Forelimb muscle (tissue), 1 donor: ENCODE data around the gene USP4. TPM values are rescaled to one million over a fixed set of nuclear protein-coding genes. Genes with fewer than 3 reads are reported as not detected.

Experiments
- DNase-seq: peaks from one replicate; pipeline ENCODE4 v3.0.0-alpha.2; 2013; ENCODE audit warnings: low read depth
- polyA plus RNA-seq: library from polyadenylated mRNA; unstranded; fragments of 120-200 nt; gene quantifications from one replicate; pipeline ENCODE4 v1.2.1, GENCODE V29; 2013; ENCODE audit not compliant: insufficient read length

The USP4 gene
- polyA plus RNA-seq, 1 donor: 51.2 TPM

DNA sequence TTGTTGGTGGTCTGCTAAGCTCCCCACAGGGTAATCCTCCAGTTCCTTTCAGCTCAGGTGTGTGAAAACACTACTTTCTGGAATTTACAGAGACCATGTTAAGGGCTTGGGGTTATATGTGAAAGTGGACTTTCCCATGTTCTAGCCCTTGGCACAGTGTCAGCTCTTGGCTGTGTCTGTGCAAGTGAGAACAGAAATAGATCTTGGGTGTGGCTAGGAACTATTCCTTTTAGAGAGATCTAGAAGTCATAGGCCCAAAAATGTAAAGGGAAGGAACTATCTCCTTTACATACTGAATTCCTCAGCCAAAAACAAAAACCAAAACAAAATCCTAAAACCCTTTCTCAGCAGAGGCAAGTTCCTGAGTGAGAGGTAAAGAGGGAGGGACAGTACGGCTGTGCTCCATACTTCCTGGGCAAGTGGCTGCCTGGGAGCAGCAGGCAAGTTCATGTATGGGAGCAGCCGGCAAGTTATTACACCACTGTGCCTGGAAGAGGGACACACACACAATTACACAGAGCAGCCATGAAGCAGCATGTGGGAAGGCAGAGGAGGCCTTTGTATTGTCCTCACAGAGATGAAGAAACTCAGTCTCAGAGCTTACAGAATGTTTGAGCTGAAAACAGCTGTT, 43.0 kb downstream of the USP4 start:
- no peak for DNase-seq

DNA sequence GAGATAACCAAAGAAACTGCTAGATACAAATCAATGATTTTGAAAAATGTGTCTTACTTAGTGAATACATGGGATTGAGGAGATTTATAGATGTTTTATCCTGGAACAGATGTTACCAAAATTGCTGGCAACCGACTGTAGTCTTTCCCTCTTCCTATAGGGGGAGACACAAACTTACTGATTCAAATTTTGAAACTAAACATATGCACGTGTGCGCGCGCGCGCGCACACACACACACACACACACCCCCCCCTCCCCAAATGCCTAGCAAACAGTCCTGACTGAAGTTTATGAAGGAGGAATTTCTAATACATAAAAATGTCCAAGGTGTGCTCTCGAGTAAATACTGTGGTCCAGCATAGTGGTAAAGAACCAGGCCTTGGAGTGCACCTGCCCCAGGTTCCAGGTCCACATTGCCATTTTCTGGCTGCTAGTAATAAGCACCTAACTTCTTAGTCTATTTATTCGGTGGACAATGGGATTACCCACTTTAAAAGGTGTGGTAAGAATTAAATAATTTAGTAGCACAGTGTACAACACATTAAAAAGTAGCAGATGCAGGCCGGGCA, 44.3 kb downstream of the USP4 start:
- DNase-seq: no peak

DNA sequence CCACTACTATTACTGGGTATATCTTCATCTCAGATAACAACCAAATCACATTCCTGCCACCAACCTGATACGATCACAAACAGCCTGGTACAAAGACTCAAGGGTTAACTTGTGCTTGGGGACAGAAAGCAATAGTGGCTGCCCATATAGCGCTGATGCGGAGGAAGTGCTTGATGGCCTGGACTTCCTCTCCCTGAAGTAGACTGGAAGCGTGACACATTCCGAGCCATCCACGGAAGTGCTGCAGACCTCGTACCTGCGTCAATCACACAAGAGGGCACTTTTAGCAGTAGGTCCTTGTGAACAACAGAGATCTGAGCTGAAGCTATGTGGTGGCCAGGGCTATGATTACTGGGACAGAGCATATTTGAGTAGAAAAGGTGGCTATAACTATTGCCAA, 45.5 kb downstream of the USP4 start:
- no peak for DNase-seq

DNA sequence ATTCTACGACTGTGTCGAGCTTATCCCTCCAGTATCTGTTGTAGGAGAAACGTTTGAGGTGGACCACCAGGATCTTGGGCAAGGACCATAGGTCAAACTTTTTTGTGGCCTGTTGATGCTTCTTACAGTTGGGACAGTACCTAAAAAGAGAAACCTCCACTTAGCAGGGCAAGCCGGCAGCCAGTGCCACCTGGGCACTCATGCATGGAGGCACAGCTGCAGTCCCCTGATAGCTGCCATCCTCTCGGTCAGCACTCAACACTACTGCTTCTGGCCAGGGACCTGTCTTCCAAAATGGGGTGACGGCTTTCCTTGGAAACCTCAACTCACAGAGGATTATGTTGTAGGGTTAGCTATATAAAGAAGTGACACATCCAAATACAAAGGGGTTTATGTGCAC, 55.9 kb downstream of the USP4 start:
- no peak for DNase-seq

DNA sequence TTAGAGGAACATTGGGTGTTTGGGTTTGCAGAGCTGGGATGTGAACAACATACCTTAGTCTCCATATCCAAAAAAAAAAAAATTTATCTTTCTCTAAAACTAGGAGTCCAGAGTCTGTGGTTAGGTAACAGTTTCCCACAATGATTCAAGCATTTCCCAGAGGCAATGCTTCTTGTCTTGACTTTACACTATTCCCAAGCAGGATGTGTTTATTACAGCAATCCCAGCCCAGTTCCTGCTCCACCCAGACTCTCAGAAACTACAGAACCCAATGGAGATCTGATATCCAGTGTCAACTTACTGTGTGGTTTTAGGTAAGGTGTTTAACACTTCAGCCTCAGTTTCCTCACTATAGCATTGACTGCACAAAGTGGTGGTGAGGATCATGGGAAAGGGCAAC, 60.5 kb downstream of the USP4 start:
- no peak for DNase-seq

DNA sequence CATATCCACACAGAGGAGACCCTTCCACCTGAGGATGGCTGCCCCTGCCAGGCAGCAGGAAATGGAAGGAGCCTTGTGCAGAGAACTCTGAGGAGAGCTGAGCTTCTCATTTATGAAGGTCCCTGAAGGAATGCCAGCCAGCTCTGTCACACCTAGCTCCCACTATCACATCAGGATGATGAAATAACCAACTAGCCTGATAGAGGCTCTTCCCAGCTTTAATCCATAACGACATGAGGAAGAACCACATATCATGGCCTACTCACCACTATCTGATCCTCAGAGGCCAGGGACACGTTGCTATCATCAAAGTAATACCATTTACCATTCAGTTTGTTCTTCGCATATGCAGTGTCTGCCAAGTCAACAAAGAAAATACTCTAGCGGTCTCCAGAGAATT, 61.3 kb downstream of the USP4 start:
- no peak for DNase-seq

DNA sequence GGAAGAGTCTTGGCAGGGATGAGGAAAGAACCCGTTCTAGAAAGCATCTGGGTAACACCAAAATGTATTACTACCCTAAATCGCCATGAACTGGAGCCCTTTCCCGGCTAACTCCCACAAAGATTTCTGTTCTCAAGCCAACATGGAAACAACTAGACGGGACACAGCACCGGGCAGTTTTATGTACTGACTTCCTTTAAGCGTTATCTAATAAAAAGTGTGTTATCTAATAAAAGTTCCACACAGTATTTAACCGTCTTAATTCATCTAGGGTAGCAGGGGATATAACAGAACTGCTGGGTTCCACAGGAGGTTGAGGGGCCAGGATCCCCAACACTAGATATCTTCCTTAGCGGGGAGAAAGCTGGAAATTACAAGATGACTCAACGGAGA, 62.5 kb downstream of the USP4 start:
- no peak for DNase-seq

DNA sequence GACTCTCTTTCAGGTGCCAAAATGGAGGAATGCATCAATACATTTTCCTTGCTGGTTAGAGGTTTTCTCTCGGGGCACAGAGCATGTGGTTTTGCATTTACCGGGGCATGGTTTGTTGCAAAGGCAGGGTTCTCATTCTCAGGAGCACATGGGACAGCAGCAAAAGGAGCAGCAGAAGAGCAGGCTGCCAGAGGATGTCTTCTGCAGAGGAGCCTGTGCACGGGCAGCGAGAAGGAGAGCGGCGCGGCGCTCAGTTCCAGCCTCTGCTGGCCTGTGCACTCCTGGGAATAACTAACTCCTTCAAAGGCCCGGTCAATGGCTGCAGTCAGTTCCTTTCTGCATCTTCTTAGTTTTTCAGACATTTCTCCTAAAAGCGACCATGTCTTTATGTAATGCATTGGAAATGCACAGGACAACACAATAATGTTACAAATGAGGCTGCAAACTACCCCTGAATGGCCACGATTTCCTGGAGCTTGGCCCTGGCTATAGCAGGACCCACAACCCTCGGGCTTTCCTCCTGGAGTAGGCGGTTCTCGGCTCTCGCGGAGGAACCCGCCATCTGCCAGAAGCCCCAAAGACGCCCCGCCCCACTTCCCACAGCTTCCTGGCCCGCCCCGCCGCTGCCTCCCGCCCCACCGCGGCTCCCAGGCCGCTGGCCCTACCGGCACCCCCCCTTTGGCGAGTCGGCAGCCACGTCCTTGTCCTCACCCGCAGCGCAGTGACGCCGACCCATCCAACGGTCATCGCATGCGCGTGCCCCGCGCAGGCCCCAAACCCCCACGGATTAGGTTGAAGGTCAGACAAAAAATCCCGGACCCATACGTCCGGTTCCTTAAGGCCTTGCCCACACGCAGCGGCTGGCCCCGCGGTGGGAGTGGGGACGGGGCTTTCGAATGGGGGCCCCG, 63.1 kb downstream of the USP4 start, which contains the start of gene C3orf62:
Gene C3orf62, minus strand, starts transcription at position 758 of the 908 bp plus-strand sequence. Its CDS starts 360 bp downstream, at position 398.
- no peak for DNase-seq

DNA sequence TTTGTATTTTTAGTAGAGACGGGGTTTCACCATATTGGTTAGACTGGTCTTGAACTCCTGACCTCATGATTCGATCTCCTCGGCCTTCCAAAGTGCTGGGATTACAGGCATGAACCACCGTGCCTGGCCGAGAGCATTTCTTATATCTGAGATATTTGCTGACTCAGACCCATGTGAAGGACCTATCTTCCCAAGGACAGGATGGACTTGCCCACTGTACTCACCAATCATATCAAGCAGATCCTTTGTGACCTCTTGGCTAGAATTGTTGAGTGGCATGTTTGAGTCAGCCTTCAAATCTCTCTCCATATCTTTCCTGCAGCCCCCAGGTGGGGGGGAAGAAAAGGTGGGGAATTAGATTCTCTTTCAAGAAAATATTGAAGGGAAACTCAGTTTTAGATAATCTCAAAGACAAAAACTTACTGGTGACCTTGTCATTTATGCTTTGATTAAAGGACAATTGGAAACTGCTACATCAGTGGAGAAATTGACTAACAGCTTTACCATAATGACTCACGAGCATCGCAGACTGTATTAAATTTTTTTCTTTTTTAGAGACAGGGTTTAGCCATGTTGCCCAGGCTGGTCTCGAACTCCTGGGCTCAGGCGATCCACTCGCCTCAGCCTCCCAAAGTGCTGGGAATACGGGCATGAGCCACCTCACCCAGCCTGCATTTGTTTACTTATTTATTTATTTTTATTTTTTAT, 65.9 kb downstream of the USP4 start:
- DNase-seq: no peak

DNA sequence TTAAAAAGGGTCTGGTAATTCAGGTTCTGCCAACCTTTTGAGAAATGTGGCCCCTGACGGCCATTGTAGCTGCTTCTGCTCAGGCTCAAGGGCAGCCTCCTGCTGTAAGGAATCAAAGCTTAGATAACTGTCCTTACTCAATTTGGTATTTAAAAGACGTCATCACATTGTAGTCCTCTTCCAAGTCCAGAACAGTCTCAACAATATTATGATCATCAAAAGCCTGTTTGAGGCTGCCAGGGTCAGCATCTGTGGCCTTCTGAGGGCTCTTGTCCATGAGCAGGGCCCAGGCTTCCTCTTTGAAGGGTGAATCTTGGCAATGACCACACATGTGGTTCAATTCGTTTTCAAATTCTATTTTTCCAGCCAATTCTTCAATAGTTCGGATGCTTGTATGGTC, 68.8 kb downstream of the USP4 start:
- no peak for DNase-seq

DNA sequence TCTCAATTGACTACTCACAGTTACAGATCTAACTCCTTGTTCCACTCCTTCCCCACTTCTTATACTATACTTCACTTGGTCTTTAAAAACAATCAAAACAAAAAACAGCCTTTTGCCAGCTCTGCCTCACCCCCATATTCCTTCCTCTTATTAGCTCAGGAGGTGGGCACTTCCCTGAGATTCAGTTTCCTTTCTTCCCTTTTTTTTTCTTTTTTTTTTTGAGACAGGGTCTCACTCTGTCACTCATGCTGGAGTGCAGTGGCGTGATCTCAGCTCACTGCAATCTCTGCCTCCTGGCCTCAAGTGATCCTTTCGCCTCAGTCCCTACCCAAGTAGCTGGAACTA, 69.7 kb downstream of the USP4 start:
- DNase-seq: no peak

DNA sequence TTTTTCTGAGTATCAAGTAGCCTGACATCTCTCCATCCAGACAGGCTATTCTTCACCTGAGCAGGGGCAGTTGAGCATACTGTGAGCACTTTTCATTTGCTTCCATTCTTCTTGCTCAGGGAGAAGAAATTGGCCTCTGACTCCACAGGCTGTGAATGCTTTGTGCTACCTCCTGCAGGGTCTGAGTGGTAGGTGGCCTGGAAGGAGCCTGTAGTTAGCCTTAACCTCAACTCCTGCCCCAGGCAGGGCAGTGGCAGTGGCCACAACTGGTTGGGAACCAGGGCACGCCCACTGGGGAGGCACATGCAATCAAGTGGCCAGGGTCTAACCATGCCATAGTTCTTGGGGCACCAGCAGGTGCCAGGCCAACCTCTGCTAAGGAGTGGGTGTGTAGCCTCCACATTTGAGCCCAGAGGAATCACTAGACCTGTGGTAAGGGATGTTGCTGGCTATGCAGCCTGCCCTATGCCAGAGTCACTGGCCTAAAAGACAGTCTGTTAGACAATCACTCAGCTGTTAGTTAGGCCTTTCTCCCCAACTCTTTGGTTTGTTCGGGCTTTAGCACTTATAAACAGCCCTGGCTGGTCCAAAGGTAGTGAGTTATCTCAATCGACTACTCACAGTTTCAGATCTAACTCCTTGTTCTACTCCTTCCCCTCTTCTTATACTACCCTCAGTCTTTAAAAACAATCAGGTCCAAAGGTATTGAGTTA, 70.3 kb downstream of the USP4 start:
- DNase-seq: no peak

DNA sequence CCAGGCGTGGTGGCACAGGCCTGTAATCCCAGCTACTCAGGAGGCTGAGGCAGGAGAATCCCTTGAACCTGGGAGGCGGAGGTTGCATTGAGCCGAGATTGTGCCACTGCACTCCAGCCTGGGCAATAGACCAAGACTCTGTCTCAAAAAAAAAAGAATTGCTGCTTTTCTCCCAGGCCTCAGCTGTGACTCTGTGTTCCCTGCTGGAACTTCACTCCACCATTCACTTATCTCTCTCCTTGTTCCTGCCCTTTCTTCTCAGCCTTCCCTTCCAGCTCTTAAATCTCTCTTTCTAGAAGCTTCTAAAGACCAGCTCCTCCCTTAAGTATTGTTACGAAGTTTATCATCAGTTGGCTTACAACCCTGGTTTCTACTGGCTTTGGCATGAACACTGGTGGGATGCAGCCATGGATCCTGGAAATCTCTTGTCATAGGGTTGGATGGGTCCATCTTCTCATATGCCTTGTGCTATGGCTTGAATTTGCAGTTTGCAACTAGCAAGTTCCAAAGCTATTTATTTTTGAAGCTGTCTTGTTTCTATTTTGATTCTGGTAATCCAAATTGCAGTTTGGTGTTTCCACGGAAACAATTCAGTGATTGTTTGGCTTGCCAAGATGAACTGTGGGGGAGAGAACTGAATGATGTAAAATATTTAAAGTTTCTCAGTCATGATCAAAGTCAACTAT, 73.3 kb downstream of the USP4 start:
- DNase-seq: peak; percentile 55

DNA sequence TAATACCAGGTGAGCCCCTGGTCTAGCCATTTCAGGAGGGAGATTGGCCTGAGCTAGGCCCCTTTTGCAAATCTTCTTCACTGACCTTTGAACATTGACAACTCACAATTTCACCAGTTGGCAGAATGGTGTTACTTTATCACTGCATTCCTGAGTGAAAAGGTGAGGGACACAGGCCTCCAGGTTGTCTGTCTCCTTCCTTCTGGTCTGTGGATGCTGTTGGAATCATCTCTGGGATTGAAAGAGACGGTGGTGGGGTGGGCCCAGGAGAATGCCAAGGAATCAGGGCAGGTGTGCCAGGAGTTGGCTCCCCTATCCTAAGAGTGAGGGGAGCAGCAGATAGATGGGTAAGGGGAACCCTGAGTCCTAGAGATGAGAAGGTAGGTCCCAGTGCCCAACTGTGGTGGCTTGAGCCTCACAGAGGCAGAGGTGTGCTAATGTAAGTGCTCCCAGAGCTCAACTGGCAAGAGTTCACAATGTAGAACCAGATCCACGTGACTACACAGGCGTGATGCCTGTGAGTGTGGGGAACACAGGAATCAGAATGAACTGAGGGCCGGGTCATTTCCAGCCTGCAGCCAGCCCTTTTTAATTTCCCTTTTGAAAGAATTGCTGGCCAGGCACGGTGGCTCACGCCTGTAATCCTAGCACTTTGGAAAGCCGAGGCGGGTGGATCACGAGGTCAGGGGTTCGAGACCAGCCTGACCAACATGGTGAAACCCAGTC, 74.0 kb downstream of the USP4 start:
- no peak for DNase-seq

DNA sequence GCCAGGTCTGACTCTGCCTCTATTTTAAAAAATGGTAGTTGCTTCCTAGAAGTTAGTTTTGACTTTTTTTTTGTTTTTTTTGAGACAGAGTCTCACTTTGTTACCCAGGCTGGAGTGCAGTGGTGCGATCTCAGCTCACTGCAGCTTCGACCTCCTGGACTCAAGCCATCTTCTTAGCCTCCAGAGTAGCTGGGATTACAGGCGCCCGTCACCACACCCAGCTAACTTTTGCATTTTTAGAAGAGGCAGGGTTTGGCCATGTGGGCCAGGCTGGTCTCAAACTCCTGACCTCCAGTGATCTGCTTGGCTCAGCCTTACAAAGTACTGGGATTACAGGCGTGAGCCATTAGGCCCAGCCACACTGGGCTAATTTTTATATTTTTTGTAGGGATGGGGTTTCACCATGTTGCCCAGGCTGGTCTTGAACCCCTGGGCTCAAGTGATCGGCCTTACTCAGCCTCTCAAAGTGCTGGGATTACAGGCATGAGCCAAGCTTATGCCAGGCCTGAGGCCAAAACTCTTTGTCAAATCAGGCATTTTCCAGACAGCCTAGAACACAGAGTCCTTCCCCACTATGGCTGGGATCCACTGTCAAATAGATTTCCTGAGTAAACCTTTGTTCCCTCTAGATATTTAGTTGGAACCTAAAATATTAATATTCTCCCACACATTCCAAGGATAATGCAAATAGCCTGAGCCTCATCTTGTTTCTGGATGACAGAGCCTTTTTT, 76.5 kb downstream of the USP4 start:
- DNase-seq: no peak

DNA sequence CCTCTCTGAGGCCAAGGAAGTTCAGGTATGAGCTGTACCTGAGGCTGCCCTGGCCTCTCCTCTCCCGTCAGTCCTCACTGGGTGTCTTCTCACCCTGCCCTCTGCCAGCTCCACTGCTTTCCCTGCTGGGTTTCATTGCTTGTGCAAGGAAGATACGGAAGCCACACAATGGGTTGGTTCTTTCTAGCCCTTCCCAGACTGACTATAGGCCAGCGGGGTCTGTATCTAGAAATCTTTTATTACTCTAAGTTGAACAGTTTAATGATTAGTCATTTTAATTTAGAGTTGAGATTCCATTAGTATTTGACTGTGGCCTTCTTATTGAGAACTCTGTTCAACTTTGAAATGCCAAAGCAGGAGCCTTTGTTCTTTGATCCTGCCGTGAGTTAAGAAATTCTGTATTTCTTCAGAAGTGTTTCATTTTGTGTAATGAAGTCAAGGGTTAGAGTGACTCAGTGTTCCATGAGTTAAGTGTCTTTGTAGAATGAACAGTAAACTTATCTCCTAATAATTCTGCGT, 79.0 kb downstream of the USP4 start:
- DNase-seq: no peak

DNA sequence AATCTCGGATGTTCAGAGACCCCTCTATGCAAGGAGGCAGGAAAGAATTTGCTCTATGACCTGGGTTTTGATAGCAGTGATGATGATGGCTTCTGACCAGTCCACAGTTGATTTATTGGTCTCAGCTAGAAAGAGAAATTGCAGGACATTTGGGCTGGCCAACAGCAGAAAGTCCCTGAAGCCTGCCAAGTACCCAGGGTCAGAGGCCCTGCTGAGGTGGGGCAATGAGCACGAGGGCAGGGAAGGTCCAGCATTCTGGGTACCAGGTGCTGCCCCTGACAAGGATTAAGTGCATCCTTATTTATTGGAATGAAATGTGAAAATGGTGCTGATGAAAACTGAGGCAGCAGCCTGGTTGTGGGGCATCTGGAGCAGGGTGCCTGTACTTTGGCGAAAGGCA, 82.7 kb downstream of the USP4 start:
- no peak for DNase-seq

DNA sequence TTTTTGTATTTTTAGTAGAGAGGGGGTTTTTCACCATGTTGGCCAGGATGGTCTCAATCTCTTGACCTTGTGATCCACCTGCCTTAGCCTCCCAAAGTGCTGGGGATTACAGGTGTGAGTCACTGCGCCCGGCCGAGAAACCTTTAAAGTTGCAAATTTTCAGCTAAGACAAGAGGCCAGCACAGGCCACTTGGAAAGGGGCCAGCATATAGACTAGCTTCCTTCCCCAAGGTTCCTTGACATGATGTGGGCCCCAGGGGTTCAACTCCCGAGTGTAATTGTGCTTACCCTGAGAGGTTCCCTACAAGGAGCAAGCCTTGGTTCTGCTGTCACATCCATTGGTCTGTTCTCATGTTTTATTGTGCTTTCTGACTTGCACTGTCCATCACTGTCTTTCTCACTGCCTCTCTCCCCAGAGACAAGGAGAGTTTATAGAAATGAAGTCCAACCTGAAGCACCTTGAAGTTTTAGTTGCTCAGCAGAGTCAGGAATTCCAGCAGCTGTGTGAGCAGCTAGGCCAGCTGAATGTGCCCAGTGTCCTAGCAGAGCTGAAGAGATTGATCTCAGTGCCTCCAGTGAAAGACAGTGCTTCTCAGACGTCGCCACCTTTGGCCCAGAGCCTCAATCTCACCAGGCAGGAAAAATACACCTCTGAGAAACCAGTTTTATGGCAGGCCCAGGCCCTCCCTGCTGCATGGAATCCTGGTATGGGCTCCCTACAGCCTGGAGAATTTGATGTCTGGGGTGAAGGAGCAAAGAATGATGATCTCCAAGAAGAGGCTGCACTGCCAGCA, 83.9 kb downstream of the USP4 start:
- DNase-seq: no peak

DNA sequence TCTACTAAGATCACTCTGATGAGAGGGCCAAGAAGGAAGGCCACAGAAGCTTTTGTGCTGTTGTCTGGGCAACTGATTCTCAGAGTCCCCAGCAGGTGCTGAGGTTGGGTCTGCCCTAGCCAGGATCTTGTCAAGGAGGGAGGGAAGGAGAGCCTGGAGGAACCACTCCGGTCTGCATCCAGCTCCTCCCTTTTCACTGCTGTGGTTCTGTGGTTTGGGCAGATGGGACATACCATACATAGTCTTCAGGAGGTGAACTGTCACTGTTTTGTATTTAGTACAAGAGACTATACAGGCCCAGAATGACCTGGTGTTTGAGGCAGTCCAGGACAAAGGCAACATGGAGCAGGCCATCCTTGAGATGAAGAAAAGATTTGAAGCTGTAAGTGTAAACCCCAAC, 84.7 kb downstream of the USP4 start:
- no peak for DNase-seq
